GM19438 (cell line): ENCODE measurements around the gene FCRLB.
"Not testable (repeated sequence)": the region's sequence is repeated elsewhere in the genome, so short reads cannot be mapped to it uniquely, and the experiment has no call there.

Source experiments
- ATAC-seq: cut with Tn5 transposase; IDR thresholded peaks from one replicate; pipeline ENCODE4 v1.9.1; 2021; ENCODE audit warnings: low read depth; ENCODE audit not compliant: unreplicated experiment

The FCRLB gene, protein sequence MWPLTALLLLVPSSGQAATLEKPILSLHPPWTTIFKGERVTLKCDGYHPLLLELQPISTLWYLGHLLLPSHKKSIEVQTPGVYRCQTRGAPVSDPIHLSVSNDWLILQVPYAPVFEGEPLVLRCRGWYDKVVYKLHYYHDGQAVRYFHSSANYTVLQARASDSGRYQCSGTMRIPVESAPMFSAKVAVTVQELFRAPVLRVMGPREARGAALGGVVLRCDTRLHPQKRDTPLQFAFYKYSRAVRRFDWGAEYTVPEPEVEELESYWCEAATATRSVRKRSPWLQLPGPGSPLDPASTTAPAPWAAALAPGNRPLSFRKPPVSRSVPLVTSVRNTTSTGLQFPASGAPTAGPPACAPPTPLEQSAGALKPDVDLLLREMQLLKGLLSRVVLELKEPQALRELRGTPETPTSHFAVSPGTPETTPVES

DNA sequence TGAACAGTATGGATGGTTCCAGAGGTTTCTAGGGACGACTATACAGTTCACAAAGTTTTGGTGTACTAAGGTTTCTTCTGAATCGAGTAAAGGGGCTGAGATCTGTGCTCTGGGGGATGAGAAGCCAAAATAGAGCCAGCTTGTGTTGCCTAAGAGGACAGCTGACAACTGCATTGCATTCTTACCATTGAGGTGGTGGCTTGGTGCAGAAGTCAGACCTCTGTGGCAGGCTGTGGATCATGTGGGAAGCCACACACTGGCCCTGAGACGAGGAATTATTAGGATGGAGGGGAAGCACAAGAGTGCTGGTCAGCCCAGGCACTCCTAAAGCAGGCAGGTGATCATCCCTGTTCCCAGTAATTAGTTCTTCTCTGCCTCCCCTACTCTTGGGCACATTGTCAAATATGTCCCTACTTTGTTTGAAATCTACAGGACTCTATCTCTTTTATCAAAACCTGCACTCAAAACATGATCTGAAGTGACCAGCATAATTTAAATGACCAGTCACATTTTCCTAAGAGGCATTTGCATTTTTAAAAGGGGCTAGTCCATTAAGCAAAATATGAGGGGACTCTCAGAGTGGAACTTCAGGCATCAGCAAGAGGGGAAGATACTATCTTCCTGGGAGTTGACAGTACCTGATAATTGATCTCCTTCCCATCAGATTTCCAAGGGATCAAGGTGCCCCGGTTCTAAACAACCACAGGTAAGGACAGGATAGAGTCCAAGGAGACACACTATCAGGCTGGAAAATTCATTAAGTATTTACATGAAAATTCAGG lies at the start of gene FCRLB:
FCRLB (plus strand) TSS at position 589 of the 782 bp plus-strand sequence. CDS start 1,129 bp downstream, outside the sequence.
- no peak for ATAC-seq

DNA sequence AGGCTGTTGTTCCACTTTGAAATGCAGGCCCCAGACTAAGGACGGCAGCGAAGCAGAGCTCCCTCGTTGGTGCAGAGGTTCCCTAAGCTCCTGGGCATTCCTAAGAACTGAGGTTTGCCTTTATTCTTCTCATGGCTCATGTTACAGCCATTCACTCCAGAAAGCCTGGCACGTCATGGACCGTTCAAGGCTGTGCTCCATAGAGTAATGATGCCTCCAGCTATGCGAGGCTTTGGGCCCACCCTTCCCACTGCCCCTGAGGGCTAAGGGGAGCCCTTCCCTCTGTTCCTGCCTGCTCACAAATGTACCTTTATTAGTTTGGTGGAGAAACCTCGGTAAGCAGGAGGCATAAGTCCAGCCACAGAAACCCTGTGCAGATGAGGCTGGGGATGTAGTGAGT lies 47.9 kb upstream of the FCRLB start:
- not testable (repeated sequence) for ATAC-seq

DNA sequence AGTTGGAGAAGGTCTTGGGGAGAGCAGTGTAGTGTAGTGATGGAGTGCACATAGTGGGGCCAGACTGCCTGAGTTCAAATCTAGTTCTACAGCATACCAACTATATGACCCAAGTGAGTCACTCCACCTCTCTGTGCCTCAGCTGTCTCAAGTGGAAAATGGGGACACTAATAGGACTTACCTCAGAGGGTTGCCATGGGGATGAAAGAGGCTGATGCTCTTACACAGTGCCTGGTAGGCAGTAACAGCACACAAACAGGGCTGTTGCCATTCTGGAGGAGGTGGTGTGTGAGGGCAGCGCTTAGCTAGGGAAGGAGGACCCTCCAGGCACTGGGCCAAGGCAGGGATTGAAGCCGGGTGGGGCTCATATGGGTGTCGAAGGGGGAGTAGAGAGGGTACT lies 46.9 kb upstream of the FCRLB start:
- ATAC-seq, result not testable (repeated sequence)

DNA sequence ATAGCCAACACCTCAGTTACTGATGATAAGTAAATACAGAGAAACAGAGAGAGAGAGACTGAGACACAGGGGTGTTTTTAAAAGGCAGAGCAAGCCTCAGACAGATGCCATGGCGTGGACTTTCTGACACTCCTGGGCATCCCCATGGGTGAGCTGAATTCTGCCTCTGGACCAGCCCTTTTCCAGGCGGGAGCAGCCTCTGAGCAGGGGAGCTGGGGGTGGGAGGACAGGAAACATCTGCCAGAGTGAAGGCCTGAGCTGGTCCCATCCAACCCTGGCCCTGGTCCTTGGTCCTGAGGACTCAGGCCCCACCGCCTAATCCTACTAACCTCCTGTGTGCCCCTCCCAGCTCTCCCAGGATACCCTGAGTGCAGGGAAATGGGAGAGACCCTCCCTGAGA lies 46.4 kb upstream of the FCRLB start:
- not testable (repeated sequence) for ATAC-seq

DNA sequence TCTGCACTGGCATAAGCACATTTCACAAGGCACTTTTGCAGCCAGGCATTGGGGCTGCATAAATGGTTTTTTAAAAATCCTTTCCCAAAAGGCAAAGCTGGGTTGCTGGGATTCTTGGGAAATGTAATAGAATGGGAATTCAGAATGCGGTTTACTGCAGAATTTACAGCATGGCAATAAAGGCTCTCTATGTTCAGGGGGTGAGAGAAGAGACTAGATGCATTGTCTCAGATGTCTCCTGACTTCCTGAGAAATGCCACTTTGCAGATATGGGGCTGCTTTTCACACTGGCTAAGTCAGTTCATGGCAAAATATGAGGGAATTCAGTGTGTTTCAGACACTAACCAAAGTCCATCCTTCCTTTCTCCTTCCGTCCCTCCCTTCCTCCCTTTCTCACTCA lies 44.9 kb upstream of the FCRLB start:
- no peak for ATAC-seq

DNA sequence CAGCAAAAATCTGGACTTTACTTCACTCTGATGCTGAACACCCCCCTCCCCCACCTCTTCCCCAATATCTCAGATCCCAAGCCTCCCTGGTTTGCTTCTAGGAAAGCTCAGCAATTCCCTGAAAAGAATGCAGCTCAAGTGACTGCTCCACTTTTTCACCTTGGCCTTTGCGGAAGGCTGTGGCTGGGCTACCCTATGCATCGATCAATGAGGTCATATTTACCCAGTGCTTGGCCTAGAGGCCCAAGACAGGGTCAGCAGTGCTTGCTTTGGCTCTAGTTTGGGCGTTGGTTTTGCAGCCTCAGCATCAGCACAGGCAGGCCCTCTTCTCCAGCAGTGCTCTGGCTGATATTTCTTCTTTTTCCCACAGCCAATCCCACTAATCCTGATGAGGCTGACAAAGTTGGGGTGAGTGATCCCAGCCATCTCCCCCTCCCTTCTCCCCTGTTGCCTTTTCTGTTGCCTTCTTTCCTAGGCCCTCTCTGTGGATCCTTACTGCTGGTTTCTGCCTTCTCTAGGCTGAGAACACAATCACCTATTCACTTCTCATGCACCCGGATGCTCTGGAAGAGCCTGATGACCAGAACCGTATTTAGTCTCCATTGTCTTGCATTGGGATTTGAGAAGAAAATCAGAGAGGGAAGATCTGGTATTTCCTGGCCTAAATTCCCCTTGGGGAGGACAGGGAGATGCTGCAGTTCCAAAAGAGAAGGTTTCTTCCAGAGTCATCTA lies 44.2 kb upstream of the FCRLB start:
- ATAC-seq, result no peak

DNA sequence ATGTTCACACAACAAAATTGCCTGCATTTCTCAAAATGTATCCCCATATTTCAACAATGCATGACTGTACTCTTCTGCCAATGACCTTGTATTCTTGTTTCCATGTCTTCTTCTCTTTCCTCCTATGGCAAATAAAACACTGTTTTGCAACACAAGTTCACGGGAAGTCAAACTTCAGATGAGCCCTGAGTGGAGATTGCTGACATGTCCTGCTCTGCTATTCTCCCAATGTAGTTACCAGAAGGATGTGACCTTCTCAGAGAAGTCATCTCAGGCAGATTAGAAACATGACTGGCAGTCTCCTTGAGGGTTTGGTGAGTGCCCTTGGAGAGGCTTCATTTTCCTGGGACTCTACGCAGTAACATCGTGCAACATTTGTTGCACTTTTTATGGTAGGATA lies 42.8 kb upstream of the FCRLB start:
- no peak for ATAC-seq

DNA sequence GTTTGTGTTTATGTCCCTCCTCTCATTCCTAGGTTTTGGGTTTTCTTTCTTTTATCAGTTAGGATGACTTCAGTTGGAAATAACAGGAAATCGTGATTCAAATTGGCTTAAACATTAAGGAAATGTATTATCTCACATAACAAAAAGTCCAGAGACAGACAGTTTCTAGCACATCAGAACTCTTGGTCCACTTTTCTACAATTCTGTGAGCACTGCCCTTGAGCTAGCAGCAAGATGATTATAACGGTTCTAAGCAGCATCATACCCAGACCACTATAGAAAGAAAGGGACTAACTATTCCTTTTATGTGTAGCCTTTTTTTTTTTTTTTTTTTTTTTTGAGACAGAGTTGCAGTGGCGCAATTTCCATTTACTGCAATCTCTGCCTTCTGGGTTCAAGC lies 39.5 kb upstream of the FCRLB start:
- no peak for ATAC-seq

DNA sequence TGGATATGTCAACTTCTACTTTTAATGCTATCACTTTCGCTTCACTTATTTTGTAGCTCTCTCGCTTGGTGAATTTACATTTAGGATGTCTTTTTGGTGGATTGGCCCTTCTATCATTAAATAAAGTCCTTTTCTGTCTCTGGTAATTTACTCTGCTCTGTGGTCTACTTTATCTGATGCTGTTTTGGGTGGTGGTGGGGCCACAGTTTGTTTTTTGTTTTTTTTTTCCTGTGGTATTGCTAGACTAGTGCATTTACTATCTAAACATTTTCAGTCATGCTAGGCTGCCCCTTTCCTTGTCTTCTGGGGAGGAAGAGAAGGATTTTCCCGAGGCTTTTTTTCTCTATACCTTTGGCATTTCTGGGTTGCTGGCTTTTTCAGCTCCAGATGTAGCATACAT lies 32.4 kb upstream of the FCRLB start:
- no peak for ATAC-seq

DNA sequence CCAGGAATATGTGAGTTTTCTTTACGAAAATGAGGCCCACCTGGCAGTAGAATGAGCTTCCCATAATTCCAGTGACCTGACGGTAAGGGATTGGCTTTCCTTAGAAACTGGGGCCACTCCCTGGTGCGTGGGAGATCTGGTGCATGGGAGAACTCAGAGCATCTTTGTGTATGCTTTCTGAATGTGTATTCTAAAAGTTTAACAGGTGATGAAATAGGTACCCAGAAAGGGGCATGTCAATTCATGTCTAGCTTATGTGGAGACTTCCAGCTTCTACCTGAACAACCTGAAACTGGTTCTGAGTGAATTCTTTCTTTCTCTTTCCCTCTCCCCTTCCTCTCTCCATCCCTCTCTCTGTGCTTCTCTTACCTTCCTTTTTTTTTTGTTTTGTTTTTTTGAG lies 29.5 kb upstream of the FCRLB start:
- ATAC-seq, result no peak

DNA sequence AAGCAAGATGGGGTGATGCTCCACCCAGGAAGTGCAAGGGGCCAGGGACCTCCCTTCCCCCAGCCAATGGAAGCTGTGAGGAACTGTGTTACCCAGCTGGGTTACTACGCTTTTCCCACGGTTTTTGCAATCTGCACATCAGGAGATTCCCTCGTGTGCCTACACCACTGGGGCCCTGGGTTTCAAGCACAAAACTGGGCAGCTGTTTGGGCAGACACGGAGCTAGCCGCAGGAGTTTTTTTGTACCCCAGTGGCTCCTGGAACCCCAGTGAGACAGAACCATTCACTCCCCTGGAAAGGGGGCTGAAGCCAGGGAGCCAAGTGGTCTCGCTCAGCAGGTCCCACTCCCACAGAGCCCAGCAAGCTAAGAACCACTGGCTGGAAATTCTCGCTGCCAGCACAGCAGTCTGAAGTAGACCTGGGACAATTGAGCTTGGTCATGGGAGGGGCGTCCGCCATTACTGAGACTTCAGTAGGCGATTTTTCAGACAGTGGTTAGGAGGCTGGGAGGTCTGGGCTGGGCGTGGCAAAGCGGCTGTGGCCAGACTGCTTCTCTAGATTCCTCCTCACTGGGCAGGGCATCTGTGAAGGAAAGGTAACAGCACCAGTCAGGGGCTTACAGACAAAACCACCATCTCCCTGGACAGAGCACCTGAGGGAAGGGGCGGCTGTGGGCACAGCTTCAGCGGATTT lies 28.2 kb upstream of the FCRLB start:
- not testable (repeated sequence) for ATAC-seq

DNA sequence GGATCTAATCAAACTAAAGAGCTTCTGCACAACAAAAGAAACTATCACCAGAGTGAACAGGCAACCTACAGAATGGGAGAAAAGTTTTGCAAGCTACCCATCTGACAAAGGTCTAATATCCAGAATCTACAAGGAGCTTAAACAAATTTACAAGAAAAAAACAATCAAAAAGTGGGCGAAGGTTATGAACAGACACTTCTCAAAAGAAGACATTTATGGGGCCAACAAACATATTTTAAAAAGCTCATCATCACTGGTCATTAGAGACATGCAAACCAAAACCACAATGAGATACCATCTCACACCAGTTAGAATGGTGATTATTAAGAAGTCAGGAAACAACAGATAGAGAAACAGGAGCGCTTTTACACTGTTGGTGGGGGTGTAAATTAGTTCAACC lies 23.0 kb upstream of the FCRLB start:
- not testable (repeated sequence) for ATAC-seq

DNA sequence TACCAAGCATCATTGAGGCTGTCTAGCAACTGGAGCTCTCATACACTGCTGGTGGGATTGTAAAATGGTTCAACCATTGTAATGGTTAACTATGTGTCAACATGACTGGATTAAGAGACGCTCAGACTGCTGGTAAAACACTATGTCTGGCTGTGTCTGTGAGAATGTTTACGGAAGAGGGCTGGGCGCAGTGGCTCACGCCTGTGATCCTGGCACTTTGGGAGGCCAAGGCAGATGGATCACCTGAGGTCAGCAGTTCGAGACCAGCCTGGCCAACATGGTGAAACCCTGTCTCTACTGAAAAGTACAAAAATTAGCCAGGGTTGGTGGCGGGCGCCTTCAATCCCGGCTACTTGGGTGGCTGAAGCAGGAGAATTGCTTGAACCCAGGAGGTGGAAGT lies 19.1 kb upstream of the FCRLB start:
- ATAC-seq, result no peak

DNA sequence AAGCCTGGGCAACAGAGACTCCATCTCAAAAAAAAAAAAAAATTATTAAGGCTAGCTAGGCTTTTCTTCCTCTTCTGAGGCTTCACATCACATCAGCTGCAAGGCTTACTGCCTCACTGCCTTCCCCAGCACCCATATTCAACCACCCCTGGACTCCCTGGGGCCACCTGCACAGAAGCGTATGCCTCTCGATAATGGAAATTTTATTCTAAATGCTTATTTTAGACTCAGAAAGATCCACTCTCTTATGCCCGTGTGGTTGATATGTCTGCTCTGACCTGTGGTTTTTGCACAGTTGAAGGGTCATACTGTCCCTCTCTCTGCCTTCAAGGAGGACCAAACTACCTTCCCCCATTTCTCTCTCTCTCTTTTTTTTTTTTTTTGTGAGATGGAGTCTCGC lies 15.8 kb upstream of the FCRLB start:
- no peak for ATAC-seq

DNA sequence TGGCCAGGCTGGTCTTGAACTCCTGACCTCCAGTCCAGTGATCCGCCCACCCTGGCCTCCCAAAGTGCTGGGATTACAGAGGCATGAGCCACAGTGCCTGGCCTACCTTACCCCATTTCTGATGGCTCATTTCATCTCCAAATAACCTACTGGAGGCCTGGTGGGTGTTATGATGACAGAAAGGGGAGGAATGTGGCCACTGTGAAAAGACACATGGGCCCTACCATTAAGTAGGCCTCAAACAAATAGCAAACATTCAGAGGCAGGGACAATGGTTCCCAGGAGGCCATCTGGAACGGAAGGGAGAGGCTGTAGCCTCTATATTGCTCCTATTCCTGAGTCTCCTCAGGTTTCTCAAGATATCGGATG lies 15.2 kb upstream of the FCRLB start:
- no peak for ATAC-seq

DNA sequence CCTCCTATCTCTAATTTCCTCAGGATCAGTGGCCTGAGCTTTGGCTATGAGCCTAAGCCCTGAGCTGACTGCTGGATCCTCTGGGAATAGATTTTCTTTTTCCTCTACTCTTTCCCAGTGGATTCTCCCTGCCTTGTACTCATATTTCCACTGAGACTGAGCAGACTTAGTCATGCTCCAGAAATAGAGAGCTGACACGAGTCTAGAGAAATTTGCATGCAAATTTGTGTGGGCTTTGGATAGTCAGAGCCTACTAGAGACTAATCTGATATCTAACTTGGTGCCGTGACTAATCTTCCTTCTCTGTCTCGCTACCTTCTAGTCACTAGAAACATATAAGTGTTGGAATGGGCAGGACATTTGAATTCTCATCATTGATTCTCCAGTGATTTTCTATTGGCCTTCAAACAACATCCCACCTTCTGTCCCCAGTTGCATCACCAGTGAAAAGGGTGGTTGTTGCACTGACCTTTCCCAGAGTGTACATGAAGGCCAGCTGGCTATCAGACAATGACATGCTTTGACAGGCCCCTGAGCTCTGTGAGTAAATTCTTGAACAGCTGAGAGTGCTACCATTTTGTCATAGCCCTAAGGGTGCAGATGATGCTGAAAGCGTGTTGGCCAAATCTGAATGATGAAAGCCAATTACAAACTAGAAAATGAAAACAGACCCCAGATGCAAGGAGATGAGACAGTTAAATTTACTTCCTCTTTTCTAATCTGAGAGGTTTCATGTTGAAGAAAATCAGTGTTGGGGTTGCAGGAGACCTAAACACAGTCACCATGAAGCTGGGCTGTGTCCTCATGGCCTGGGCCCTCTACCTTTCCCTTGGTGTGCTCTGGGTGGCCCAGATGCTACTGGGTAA lies 14.6 kb upstream of the FCRLB start, which contains the start of gene FCRLA:
FCRLA (plus strand) TSS at position 748 of the 866 bp plus-strand sequence; CDS start at position 784, 36 bp downstream.
- ATAC-seq, result peak; percentile 63

DNA sequence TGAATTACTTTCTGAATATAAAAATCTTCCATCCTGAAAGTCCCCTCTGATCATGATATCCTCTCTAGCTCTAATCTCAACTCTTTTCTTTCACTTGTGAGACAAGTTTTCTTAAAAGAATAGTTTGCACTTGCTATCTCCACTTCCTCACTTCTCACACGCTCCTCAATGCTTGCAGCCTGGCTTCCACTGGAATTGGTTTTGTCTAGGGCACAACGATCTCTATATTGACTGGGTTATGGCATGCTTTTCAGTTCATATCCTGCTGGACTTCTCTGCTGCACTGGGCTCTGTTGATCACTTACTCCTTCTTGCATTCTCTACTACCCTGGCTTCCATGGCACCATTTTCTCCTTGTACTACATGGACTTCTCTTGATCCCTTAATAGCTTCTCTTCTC lies 13.8 kb upstream of the FCRLB start:
- no peak for ATAC-seq

DNA sequence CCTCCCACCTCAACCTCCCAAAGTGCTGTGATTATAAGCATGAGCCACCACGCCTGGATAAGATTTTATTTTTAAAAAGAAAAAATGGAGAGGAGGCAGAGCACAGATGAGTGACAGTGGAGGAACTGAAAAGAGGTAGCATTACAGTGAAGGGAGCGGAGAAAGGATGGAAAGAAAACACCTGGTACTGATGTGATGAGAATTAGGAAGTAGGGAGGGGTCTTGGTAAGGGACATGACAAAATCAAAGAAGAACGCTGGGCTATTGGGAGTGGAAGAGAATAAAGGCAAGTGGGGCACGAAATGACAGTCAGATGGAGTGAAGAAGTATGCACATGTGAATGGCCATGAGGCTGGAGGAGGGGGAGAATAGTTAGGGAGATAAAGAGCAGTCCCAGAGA lies 12.0 kb upstream of the FCRLB start:
- ATAC-seq, result no peak

DNA sequence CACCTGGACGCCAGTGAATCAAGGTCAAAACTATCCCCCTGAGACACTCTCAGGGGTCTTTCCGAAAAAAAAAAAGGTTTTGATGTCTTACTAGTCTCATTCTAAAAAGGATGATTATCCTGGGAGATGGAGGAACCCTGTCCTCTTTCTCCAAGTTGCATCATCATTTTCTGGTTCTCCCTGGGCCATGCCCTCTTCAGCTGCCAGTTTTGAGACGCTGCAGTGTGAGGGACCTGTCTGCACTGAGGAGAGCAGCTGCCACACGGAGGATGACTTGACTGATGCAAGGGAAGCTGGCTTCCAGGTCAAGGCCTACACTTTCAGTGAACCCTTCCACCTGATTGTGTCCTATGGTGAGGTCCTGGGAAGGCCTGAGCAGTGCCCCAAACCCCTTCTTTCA lies 10.8 kb upstream of the FCRLB start:
- no peak for ATAC-seq
